H9 (cell line): ENCODE data around the gene IGF2. TPM values are rescaled to one million over a fixed set of nuclear protein-coding genes. Genes with fewer than 3 reads are reported as not detected.

Experiments
- DNase-seq: peaks from one replicate; pipeline ENCODE4 v3.0.0-alpha.2; 2017
- H2AFZ ChIP-seq: one replicate; pipeline ENCODE4 v1.6.1; 2013; ENCODE audit warnings: mild to moderate bottlenecking, low read length, control low read depth, moderate library complexity
- H2AK5ac ChIP-seq: 2 replicates; pipeline ENCODE4 v1.6.1; 2013; ENCODE audit warnings: low read length, control low read depth, mixed read lengths; ENCODE audit not compliant: insufficient read length
- H2BK120ac ChIP-seq: one replicate; pipeline ENCODE4 v1.6.1; 2013; ENCODE audit warnings: low read depth, mild to moderate bottlenecking, low read length, control low read depth, inconsistent platforms; ENCODE audit not compliant: poor library complexity, severe bottlenecking
- H2BK12ac ChIP-seq: 2 replicates; pipeline ENCODE4 v1.6.1; 2013; ENCODE audit warnings: low read length, control low read depth, mixed read lengths, low read depth; ENCODE audit not compliant: insufficient read length
- H2BK15ac ChIP-seq: 2 replicates; pipeline ENCODE4 v1.6.1; 2013; ENCODE audit warnings: low read depth, low read length, control low read depth
- H2BK20ac ChIP-seq: one replicate; pipeline ENCODE4 v1.6.1; 2013; ENCODE audit warnings: low read depth, mild to moderate bottlenecking, low read length, control low read depth, inconsistent platforms; ENCODE audit not compliant: poor library complexity, severe bottlenecking
- H2BK5ac ChIP-seq: 2 replicates; pipeline ENCODE4 v1.6.1; 2013; ENCODE audit warnings: low read length, control low read depth, mixed read lengths; ENCODE audit not compliant: insufficient read length
- H3K14ac ChIP-seq: 2 replicates; pipeline ENCODE4 v1.6.1; 2013; ENCODE audit warnings: low read length, control low read depth; ENCODE audit not compliant: insufficient read depth
- H3K18ac ChIP-seq: 2 replicates; pipeline ENCODE4 v1.6.1; 2013; ENCODE audit warnings: low read depth, mild to moderate bottlenecking, mixed read lengths, low read length, control low read depth; ENCODE audit not compliant: insufficient read length
- H3K23ac ChIP-seq: 2 replicates; pipeline ENCODE4 v1.6.1; 2013; ENCODE audit warnings: low read length, control low read depth, mixed read lengths, low read depth; ENCODE audit not compliant: insufficient read length
- H3K23me2 ChIP-seq: 2 replicates; pipeline ENCODE4 v1.6.1; 2013; ENCODE audit warnings: low read depth, mild to moderate bottlenecking, mixed read lengths, low read length, control low read depth; ENCODE audit not compliant: insufficient read length, poor library complexity, severe bottlenecking
- H3K27ac ChIP-seq: 2 replicates; pipeline ENCODE4 v1.5.1; 2013; ENCODE audit warnings: low read length, control low read depth, mixed read lengths, low read depth; ENCODE audit not compliant: insufficient read length
- H3K27me3 ChIP-seq: 2 replicates; pipeline ENCODE4 v1.6.1; 2013; ENCODE audit warnings: low read length, control low read depth, inconsistent platforms; ENCODE audit not compliant: insufficient read depth
- H3K4ac ChIP-seq: 2 replicates; pipeline ENCODE4 v1.6.1; 2013; ENCODE audit warnings: low read depth, mild to moderate bottlenecking, control low read depth, inconsistent platforms, low read length, moderate library complexity
- H3K4me1 ChIP-seq: 2 replicates; pipeline ENCODE4 v1.6.1; 2013; ENCODE audit warnings: low read length, control low read depth, inconsistent platforms; ENCODE audit not compliant: insufficient read depth
- H3K4me2 ChIP-seq: 2 replicates; pipeline ENCODE4 v1.6.1; 2013; ENCODE audit warnings: low read length, control low read depth, mixed read lengths; ENCODE audit not compliant: insufficient read length, insufficient read depth
- H3K56ac ChIP-seq: 2 replicates; pipeline ENCODE4 v1.6.1; 2013; ENCODE audit warnings: low read depth, mild to moderate bottlenecking, mixed read lengths, low read length, control low read depth; ENCODE audit not compliant: insufficient read length
- H3K79me1 ChIP-seq: 2 replicates; pipeline ENCODE4 v1.6.1; 2013; ENCODE audit warnings: low read depth, mild to moderate bottlenecking, moderate library complexity, low read length, control low read depth, inconsistent platforms; ENCODE audit not compliant: insufficient read depth, poor library complexity, severe bottlenecking
- H3K79me2 ChIP-seq: 2 replicates; pipeline ENCODE4 v1.6.1; 2013; ENCODE audit warnings: low read length, control low read depth, inconsistent platforms; ENCODE audit not compliant: insufficient read depth
- H3K9ac ChIP-seq: 2 replicates; pipeline ENCODE4 v1.6.1; 2013; ENCODE audit warnings: low read length, control low read depth, mixed read lengths; ENCODE audit not compliant: insufficient read length; ENCODE audit errors: extremely low read depth
- H3K9me3 ChIP-seq: one replicate; pipeline ENCODE4 v1.6.1; 2013; ENCODE audit warnings: low read depth, low read length, inconsistent platforms; ENCODE audit not compliant: control insufficient read depth
- H3T11ph ChIP-seq: one replicate; pipeline ENCODE4 v1.6.1; 2013; ENCODE audit warnings: mild to moderate bottlenecking, low read length, control low read depth, inconsistent platforms
- H4K20me1 ChIP-seq: one replicate; pipeline ENCODE4 v1.6.1; 2013; ENCODE audit not compliant: control insufficient read depth, insufficient read length, insufficient read depth
- H4K5ac ChIP-seq: 2 replicates; pipeline ENCODE4 v1.6.1; 2013; ENCODE audit warnings: low read depth, mild to moderate bottlenecking, mixed read lengths, low read length, control low read depth; ENCODE audit not compliant: insufficient read length
- H4K8ac ChIP-seq: replicated peaks from 2 replicates; pipeline ENCODE4 v1.6.1; 2013; ENCODE audit warnings: low read length, control low read depth, mixed read lengths, low read depth; ENCODE audit not compliant: insufficient read length
- H4K91ac ChIP-seq: 2 replicates; pipeline ENCODE4 v1.6.1; 2013; ENCODE audit warnings: low read depth, mild to moderate bottlenecking, moderate library complexity, mixed read lengths, low read length, control low read depth; ENCODE audit not compliant: insufficient read length
- H3K27ac Mint-ChIP-seq, 3 experiments: 2 replicates in 2 of 3; 3 replicates in 1 of 3; pipeline ENCODE4 v1.8.0; 2020 to 2021; ENCODE audit warnings: mixed read lengths in 3 of 3, mild to moderate bottlenecking in 1 of 3, moderate library complexity in 1 of 3
- H3K27me3 Mint-ChIP-seq: 2 replicates; pipeline ENCODE4 v1.8.0; 2021; ENCODE audit warnings: low read depth, mild to moderate bottlenecking, moderate library complexity, mixed read lengths
- H3K36me3 Mint-ChIP-seq, 3 experiments: 2 replicates in 2 of 3; 3 replicates in 1 of 3; pipeline ENCODE4 v1.8.0; 2020 to 2021; ENCODE audit warnings: low read depth in 3 of 3, mixed read lengths in 3 of 3; ENCODE audit not compliant: insufficient read depth in 1 of 3
- H3K4me1 Mint-ChIP-seq, 2 experiments: 2 replicates each; pipeline ENCODE4 v1.8.0; 2020; ENCODE audit warnings: mixed read lengths in 2 of 2
- H3K4me3 Mint-ChIP-seq, 2 experiments: 2 replicates in 1 of 2; 3 replicates in 1 of 2; pipeline ENCODE4 v1.8.0; 2020 to 2021; ENCODE audit warnings: mild to moderate bottlenecking in 2 of 2, mixed read lengths in 2 of 2, moderate library complexity in 1 of 2
- H3K9me3 Mint-ChIP-seq, 2 experiments: 2 replicates in 1 of 2; 3 replicates in 1 of 2; pipeline ENCODE4 v1.8.0; 2020; ENCODE audit warnings: mild to moderate bottlenecking in 2 of 2, mixed read lengths in 2 of 2, moderate library complexity in 1 of 2
- CTCF ChIP-seq: fragments of 200-600 bp; sonication (generic); conservative IDR thresholded peaks from 3 replicates; pipeline ENCODE4 v1.8.0; 2021; ENCODE audit warnings: antibody characterized with exemption, mild to moderate bottlenecking
- WGBS: extraction: QIAGEN DNeasy Blood & Tissue Kit; methylation state at CpG from one replicate; pipeline ENCODE4 v1.1.7; 2013; ENCODE audit warnings: missing lambda C conversion rate, low lambda C conversion rate, mixed read lengths; ENCODE audit not compliant: insufficient read length; ENCODE audit errors: extremely low coverage; 5-methylcytosine and 5-hydroxymethylcytosine counted together
- total RNA-seq: library from RNA; stranded (reverse); gene quantifications from 2 replicates; pipeline ENCODE4 v1.2.1, GENCODE V29; 2021

IGF2 gene
- total RNA-seq, 1 experiment from 2014 or later: 2.8 TPM

- no peaks in the 10 kb centered on the region for H3K4me1 ChIP-seq
- H3K4me3 Mint-ChIP-seq: no peak overlapping the region
These were observed 49.5 kb downstream of the IGF2 start for GRCh38 chr11:2089536-2090165.

More at GRCh38 chr11:2089536-2090165, 49.5 kb downstream of the IGF2 start:
- H3K36me3 Mint-ChIP-seq: peaks cover 0 to 8% (median 0%) of the 10 kb centered on the region in 3 experiments; a peak in 2 of 7 replicates
- H3K23me2 ChIP-seq: no peaks in the 10 kb centered on the region
- no peak overlapping the region for H3K9ac ChIP-seq
- no peaks in the 10 kb centered on the region for H3K79me1 ChIP-seq
- H3K27ac ChIP-seq: no peak overlapping the region
- H3K14ac ChIP-seq: no peak overlapping the region
- no peak overlapping the region for H4K5ac ChIP-seq
- H3K9me3 Mint-ChIP-seq: peaks cover 3 to 4% of the 10 kb centered on the region in 2 experiments; a peak in 4 of 5 replicates
- no peak overlapping the region for H2BK15ac ChIP-seq
- no peak overlapping the region for H3K23ac ChIP-seq
- no peak overlapping the region for H3K56ac ChIP-seq
- no peaks in the 10 kb centered on the region for H3K27me3 ChIP-seq
- H4K20me1 ChIP-seq: no peaks in the 10 kb centered on the region
- no peak overlapping the region for H4K8ac ChIP-seq
- TF ChIP-seq CTCF: no peak
- no peak overlapping the region for H2AFZ ChIP-seq
- H3K4me2 ChIP-seq: no peak overlapping the region
- no peak overlapping the region for H3K18ac ChIP-seq
- H2BK20ac ChIP-seq: no peak overlapping the region
- H3K9me3 ChIP-seq: no peaks in the 10 kb centered on the region
- H3K27me3 Mint-ChIP-seq: peaks cover 48% of the 10 kb centered on the region
- H2AK5ac ChIP-seq: no peak overlapping the region
- no peak overlapping the region for H3T11ph ChIP-seq
- no peak overlapping the region for H2BK120ac ChIP-seq
- H3K4ac ChIP-seq: no peak overlapping the region
- no peak overlapping the region for H4K91ac ChIP-seq
- no peak overlapping the region for H2BK5ac ChIP-seq
- H3K4me1 Mint-ChIP-seq: peaks cover 0 to 9% of the 10 kb centered on the region in 2 experiments; a peak in 2 of 4 replicates
- H2BK12ac ChIP-seq: no peak overlapping the region
- H3K27ac Mint-ChIP-seq: no peak overlapping the region
- no CpG with 5 or more reads among the region's 9 CpGs for WGBS
- no peaks in the 10 kb centered on the region for H3K79me2 ChIP-seq
- peak; percentile 81 for DNase-seq
